Measurements from ENCODE around the gene OGFOD2. TPM values are rescaled to one million over a fixed set of nuclear protein-coding genes. Genes with fewer than 3 reads are reported as not detected.
"Not testable (repeated sequence)": the region's sequence is repeated elsewhere in the genome, so short reads cannot be mapped to it uniquely, and the experiment has no call there.

OGFOD2 gene
- total RNA-seq, 1 donor from 2014 or later, result 4.5 TPM

DNA sequence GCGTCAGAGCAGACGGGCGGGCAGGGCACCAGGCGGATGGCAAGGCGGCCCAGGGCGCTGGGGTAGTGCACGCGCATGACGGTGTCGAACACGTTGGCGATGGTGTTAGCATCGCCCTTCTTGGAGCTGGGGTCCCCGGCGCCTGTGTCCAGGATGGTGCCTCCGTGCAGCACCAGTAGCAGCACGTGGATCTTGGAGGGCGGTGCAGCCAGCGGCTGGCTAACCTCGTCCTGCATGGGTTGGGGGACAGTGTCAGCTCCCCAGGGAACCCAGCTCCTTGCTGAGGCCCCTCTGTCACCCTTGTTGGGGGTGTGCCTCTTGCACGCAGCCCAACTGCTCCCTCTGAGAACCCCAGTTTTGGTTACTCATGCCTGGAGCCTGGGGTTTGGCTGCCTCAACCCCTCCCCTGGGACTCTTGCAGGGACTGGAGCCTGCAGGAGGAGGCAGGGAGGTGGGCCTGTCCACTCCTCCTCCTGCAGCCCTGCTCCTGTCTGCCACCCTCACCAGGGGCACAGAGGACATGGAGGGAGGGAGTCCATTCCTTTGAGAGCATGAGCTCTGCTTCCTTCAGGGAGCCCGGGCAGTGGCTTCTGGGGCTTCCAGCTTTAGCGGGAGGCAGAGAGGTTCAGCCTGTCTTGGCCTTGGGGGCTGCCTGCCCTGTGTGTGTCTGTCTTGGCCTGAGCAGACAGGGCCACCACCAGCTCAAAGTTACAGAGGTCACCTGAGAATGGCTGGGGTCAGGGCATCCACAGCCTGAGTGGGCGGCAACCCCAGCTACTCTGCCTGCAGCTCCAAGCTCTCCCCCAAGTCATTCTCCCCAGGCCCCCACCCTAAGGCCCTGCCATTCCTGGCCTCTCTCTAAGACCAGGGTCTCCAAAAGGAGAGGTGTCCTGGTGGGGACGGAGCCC lies 22.6 kb downstream of the OGFOD2 start:
- no peak for FAIRE-seq

DNA sequence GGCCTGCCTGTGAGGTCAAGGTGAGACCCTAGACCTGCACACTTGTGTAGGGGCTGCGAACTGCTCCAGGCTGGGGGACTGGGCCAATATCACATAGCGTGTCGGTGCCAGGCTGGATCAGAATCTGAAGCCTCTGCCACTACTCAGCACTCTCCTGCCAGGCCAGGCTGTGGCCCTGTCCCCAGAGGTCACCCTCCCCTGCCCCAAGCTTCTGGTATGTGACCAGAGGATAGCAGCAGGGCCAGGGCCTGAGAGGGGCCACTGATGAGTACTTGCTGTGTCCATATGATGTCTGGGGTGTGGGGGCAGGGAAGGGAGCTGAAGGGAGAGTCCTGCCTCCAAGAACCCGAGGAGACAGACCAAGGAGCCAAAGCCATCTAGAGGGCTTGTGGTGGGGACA lies 23.3 kb downstream of the OGFOD2 start:
- DNase-seq (ENCODE audit: low spot score in 2 of 2) (no peak), FAIRE-seq (no peak)

More for the DNA sequence above, 22.6 kb downstream of the OGFOD2 start:
- DNase-seq (ENCODE audit: low spot score in 2 of 2), result no peak

DNA sequence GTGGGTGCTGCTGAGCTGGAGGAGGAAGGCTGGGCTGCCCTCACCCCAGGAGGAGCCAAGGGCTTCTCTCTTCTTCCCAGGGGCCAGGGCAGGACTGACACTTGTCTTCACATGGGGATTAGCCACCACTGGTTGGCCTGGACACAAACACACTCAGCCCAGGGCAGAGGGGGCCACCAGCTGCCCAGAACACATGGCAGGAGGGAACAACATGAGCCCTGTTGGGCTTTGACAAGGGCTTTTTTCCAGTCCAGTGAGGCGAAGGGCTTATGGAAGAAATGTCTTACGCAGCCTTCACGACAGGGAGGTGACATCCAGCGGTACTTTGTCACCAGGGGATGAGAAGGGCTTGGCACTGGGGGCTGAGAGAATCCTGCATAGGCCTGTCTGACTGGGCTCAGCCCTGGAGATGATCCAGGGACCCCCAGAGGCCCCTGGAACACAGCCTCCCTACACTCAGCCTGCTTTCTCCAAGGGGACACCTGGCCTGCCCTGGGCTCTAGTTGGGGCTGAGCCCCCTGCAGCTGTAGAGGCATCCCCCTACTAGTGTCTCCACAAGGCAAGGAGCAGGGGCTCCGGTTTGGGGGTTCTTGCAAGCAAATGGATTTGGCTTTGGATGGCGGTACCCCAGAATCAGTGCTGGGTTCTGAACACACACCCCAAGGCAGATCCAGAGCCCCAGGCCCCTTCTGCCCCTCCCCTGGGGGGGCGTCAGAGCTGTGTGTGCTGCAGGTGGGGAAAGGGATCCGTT lies 24.3 kb downstream of the OGFOD2 start:
- no peak for FAIRE-seq
- DNase-seq (ENCODE audit: low spot score in 2 of 2), result no peak

DNA sequence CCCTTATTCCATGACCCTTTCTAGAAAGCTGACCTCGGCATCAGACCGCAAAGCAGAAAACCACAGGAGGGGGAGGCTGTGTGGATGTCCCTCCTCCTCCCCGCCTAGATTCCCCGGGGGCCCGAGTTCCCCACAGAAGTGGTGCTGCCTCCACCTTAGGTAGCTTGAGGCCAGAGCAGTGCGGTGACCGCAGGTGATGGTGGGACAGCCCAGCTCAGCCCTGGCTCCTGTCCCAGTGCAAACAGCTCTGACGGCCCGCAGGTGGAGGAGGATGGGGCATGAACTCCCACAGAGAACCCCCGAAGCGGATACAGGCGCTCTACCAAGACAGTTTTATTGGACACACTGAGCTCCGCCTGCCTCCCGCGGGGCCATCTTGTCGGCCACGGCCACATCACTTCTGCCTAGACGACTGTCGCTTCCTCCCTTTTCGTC lies 25.0 kb downstream of the OGFOD2 start:
- no peak for DNase-seq (ENCODE audit: low spot score in 2 of 2)
- FAIRE-seq, result no peak

DNA sequence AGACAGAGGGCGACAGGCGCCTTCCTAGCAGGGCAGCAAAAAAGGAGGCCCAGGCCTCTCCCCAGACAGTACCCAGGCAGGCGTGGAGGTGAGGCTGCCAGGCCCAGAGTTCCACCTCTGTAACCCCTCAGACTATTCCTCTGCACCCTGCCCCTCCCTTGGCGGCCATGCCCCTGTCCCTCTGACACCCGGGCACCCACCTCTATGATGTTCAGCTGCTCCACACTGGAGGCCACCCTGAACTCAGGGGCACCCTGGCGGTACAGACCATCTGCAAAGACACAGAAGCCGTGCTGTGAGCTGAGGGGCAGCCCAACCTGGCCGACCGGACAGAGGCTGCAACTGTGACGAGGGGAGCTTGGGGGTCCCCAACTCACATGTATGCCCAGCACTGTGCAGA lies 25.5 kb downstream of the OGFOD2 start:
- FAIRE-seq, result no peak
- no peak for DNase-seq (ENCODE audit: low spot score in 2 of 2)

DNA sequence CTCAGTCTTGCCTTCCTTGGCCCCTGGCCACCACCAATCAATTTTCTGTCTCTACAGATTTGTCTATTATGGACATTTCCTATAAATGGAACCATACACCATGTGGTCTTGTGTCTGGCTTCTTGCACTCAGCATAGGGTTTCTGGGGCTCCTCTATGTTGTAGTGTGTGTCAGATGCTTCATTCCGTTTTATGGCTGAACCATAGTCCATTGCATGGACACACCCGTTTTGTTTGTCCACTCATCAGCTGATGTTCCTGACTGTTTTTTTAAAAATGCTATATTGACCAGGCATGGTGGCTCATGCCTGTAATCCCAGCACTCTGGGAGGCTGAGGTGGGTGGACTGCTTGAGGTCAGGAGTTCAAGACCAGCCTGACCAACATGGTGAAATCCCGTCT lies 26.4 kb downstream of the OGFOD2 start:
- no peak for DNase-seq (ENCODE audit: low spot score in 2 of 2)
- FAIRE-seq, result no peak

DNA sequence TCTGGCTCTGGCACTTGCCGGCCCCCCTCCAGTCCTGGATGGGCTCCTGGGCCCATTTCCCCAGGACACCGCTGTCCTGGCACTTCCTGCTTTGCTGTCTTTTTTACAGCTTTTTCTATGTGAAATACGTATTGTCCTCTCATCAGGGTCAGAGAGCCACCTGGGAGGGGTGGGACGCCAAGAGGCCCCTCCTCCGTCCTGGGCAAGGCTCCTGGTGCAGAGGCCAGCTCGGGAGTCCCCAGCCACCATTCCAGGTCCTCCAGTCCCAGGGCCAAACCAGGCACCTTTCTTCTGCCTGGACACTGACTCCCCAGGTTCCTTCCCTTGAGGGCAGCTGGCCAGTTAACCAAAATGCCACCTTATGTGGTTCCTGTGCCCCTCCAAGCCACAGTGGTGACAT lies 28.2 kb downstream of the OGFOD2 start:
- DNase-seq (ENCODE audit: low spot score in 2 of 2) (no peak), FAIRE-seq (no peak)

DNA sequence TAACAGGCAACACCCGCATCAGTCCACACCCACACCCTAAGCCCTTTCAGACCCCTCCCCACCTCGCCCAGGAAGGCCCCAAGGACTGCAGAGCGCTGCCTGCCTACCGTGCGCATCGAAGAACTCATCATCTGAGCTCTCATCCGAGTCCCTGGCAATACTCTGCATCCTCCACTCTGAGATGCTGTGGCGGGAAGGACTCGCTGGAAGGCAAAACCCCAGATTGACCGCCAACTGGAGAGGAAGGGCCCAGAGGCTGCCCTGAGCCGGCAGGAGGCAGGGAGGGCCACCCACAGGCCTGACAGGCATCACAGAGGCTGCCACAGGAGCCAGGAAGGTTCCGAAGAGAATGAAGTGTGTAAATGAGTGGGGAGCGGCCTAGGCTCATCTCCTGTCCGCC lies 29.2 kb downstream of the OGFOD2 start:
- no peak for DNase-seq (ENCODE audit: low spot score in 2 of 2)
- no peak for FAIRE-seq

DNA sequence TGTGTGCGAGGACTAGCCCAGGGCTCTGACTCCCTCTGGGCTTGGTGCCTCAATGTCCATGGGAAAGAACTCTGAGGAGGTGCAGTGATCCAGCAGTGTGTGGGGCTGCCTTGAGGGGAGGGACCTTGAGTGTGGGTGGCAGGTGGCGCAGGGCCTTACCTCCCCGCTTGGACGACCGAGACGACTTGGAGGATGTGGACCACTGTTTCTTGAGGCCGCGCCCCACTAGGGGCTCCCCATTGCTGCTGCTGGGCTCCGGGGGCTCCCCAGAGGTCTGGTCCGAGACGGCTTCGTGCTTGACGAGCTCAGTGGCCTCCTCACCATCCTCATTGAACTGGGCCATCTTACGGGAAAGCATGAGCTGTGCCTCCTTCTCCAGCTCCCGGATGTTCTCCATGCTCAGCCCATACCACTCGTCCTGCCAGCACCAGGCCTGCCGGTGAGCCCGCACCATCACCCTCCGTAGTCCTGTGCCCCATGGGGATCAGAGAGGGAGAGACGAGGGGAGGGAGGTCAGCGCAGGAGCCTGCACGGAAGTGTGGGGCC lies 30.1 kb downstream of the OGFOD2 start:
- no peak for FAIRE-seq
- no peak for DNase-seq (ENCODE audit: low spot score in 2 of 2)

DNA sequence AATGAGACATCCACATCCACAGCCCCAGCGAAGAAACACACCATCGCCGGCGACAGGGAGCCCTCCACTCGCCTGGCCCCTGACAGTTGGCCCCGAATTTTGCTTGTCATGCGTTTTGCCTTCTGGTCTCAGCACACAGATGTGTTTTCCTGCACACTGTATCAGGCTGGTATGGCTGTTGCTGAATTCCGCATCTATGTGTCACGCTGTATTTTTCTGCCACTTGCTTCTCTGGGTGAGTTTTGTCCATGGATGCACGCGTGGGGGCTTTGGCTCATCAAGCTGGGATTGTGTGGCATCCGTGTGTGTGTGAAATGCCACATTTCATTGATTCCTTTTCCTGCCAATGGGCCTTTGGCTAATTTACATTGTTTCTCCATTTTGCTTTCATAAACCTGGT lies 31.9 kb downstream of the OGFOD2 start:
- no peak for FAIRE-seq
- no peak for DNase-seq (ENCODE audit: low spot score in 2 of 2)

DNA sequence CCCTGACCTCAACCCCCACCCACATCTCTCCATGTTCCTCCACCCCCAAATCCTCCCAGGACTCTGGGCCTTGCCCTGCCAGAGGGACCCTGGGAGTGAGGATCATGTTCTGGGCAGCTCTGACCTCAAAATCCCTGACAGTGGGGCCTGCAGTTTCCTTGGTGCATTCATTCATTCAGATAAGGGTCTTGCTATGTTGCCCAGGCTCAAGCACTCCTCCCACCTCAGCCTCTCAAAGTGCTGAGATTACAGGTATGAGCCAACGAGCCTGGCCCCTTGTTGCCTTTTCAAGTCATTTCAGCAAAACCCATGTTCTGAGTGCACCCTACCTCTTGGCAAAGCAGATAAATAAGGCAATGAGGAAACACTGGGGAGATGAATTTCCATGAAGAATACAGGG lies 35.1 kb downstream of the OGFOD2 start:
- no peak for DNase-seq (ENCODE audit: low spot score in 2 of 2)
- no peak for FAIRE-seq

DNA sequence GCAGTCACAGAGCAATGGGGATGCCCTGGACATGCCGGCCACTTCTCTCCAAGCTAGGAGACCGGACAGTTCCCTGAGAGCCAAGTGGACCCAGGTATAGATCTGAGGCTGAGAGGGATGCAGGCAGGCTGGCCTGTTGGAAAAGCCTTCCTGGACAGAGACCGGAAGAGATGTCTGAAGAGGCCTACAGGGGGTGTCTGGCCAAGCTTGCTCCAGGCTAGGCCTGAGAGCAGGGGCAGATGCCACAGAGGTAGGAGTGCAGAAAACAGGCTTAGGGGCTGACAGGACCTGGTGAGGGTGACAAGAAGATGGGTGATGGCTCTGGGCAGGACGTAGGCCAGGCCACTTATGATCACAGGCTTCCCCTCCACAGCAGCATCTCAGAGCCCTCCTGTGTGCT lies 35.6 kb downstream of the OGFOD2 start:
- DNase-seq (ENCODE audit: low spot score in 2 of 2), result no peak
- no peak for FAIRE-seq

DNA sequence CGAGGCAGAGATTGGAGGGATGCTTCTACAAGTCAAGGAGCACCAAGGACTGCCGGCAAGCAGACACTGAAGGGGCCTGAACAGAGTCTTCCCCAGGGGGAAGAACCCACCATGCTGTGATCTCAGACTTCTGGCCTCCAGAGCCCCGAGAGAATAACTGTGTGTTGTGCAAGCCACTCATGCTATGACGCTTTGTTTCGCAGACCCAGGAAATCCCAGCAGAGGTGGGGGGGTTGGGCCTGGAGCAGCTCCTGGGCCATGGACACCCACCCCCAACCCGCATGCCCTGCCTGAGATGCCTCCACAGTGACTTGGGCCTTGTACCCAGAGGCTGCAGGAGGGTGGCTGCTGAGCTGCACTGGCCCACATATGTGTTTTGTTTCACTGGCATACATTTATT lies 36.7 kb downstream of the OGFOD2 start:
- FAIRE-seq (no peak), DNase-seq (ENCODE audit: low spot score in 2 of 2) (no peak)

DNA sequence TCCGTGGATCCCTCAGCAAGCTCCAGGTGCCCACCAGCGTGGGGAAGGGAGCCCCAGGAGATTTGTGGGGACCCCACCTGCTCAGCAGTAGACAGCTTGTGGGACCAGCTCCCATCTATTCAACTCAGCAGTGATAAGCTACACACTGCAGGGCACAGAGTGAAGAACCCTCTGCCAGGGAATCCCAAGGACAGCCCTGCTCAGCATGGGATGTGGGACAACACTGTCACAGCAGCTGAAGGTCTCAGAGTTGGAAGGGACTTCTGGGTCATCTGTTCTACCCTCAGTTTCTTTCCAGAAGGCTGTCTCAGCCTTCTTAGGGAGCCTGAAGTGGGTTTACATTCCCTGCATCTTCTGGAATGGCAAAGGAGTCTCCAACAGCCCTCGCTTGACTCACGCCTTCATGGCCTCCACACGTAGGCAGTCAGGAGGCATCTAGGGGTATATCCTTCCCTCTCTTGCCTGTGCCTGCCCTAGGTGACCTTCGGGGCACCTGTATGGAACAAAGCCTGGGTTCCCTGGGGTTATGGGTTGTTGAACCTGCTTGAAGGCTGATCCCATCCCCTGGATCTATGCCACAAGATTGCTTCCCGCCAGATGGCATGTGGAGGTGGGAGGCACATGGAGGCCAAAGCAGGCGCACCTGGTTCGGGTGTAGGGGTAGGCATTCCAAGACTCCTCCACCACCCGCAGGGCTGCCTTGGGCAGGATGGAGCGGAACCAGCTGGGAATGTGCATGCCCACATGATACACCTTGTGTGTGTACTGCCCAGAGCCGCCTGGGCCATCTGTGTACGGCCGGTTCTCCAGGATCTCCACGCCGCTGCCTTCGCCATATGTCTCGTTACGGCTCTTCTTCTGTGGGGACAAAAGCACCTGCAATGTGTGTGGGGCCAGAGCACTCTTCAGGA lies 38.4 kb downstream of the OGFOD2 start:
- FAIRE-seq (no peak), DNase-seq (ENCODE audit: low spot score in 2 of 2) (no peak)

DNA sequence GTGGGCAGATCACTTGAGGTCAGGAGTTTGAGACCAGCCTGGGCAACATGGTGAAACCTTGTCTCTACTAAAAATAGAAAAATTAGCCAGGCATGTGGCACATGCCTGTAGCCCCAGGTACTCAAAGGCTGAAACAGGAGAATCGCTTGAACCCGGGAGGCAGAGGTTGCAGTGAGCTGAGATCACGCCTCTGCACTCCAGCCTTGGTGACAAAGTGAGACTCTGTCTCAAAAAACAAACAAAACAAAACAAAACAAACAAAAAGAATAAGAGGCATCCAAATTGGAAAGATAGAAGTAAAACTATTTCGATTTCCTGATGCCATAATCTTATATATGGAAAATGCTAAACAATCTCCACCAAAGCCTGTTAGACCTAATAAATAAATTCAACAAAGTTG lies 39.4 kb downstream of the OGFOD2 start:
- not testable (repeated sequence) for DNase-seq (ENCODE audit: low spot score in 2 of 2); FAIRE-seq

DNA sequence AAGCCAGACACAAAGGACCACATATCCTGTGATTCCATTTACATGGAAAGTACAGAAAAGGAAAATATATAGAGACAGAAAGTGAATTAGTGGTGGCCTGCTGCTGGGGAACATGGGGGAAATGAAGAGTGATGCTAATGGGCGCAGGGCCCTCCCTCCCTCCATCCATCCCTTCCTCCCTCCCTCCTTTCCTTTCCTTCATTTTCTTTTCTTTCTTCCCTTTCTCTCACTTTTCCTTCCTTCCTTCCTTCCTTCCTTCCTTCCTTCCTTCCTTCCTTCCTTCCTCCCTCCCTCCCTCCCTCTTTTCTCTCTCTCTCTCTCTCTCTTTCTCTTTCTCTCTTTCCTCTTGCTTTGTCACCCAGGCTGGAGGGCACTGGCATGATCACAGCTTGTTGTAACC lies 42.7 kb downstream of the OGFOD2 start:
- FAIRE-seq (no peak), DNase-seq (ENCODE audit: low spot score in 2 of 2) (no peak)

DNA sequence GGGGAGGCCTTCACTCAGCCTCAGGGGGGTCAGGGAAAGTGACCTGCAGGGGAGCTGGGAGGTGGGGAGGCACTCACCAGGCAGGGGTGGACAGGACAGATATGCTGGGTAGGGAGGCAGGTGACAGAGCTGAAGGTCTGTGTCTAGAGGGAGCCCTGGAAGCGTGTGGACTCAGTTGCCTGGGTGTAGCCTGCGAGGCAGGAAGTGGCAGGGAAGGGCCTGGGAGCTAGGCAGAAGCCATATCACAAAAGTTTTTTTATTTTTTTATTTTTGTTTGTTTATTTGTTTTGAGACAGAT lies 44.7 kb downstream of the OGFOD2 start:
- DNase-seq (ENCODE audit: low spot score in 2 of 2) (no peak), FAIRE-seq (no peak)

DNA sequence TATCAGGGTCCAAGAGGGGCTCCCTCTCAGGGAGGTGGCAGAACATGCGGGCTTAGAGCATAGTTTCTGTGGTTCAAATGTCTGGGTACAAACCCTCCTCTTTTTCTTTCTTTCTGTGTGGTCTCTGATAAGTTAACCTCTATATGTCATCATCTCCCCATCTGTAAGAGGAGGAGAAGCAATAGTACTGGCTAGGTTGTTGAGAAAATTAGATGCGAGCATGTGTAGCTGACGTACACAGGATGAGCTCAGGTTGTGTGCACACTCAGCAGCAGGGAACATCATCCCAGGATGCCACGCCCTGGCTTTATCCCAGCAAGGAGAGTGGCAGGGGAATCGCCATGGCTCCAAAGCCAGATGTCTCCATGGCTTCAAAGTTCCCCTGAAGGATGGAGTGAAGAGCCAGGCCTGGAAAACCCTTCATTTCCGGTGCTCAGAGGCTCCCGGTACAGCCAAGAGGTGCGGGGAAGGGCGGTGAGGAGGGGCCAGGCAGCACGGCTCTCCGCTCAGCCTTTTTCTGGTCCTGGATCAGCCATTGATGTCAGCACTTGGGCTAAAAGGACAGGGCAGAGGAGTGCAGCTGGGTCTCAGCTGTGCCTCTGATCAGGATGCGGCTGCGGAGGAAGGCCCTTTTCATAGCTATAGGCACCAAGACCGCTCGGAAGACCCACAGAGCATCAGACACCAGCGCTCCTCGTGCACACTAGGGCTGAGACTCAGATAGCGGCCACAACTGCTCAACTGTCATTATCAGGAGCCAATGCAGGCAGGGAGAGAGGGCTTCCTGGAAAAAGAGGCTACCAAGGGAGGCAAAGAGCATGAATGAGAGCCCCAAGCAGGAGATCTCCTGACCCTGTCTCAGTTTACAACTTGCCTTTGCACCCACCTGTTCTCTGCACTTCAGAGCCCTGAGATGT lies 46.9 kb downstream of the OGFOD2 start:
- DNase-seq (ENCODE audit: low spot score in 2 of 2) (no peak), FAIRE-seq (no peak)

DNA sequence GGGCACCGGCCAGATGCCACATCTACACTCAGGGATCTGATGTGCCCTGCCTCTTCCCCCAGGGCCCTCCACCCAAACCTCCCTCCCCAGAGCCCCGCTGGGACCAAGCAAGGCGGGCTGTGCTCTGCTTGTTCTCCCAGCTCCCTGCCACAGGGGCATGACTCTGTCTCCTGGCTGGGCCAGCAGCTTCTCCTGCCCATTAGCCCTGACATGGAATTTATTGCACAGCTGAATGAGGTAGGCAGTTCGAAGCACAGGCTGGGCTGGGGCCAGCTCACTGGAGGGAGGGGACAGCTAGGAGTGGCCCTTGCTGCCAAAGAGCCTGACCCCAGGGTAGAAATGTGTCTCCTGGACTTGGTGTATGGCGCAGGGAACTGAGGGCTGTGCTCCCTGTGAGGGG lies 47.8 kb downstream of the OGFOD2 start:
- FAIRE-seq, result no peak

More for the DNA sequence above, 47.8 kb downstream of the OGFOD2 start:
- no peak for DNase-seq (ENCODE audit: low spot score in 2 of 2)
